ENCODE data around the gene RPL10A.
A peak's percentile ranks its signal among the peaks of the same experiment; 100 is the strongest.

Gene RPL10A

GRCh38 chr6:35475573-35475972 is 7.4 kb downstream of the RPL10A start:
- DNase-seq (ENCODE audit: low read depth in 2 of 2) = no peak

- DNase-seq (ENCODE audit: low read depth in 2 of 2) = no peak
Observed at GRCh38 chr6:35476004-35476403, 7.8 kb downstream of the RPL10A start.

GRCh38 chr6:35477028-35477427 is 8.8 kb downstream of the RPL10A start:
- DNase-seq (ENCODE audit: low read depth in 2 of 2) = no peak

- DNase-seq (ENCODE audit: low read depth in 2 of 2) = no peak
Observed at GRCh38 chr6:35477551-35478179, 9.5 kb downstream of the RPL10A start.

GRCh38 chr6:35478259-35478658 is 10.1 kb downstream of the RPL10A start:
- no peak for DNase-seq (ENCODE audit: low read depth in 2 of 2)

GRCh38 chr6:35480176-35480575 is 12.0 kb downstream of the RPL10A start:
- no peak for DNase-seq (ENCODE audit: low read depth in 2 of 2)

GRCh38 chr6:35481226-35481625 is 13.0 kb downstream of the RPL10A start:
- DNase-seq (ENCODE audit: low read depth in 2 of 2) = no peak

- DNase-seq (ENCODE audit: low read depth in 2 of 2) = no peak
Observed at GRCh38 chr6:35483062-35483461, 14.9 kb downstream of the RPL10A start.

GRCh38 chr6:35483490-35483889 is 15.3 kb downstream of the RPL10A start:
- DNase-seq (ENCODE audit: low read depth in 2 of 2) = no peak

- no peak for DNase-seq (ENCODE audit: low read depth in 2 of 2)
Observed at GRCh38 chr6:35483893-35484645, 15.9 kb downstream of the RPL10A start.

- no peak for DNase-seq (ENCODE audit: low read depth in 2 of 2)
Observed at GRCh38 chr6:35484921-35485392, 16.8 kb downstream of the RPL10A start.

GRCh38 chr6:35485402-35485877 is 17.2 kb downstream of the RPL10A start:
- DNase-seq (ENCODE audit: low read depth in 2 of 2) = peak in 1 of 2 experiments; percentile 40

GRCh38 chr6:35486005-35486925 is 18.1 kb downstream of the RPL10A start:
- DNase-seq (ENCODE audit: low read depth in 2 of 2) = no peak

- DNase-seq (ENCODE audit: low read depth in 2 of 2) = no peak
Observed at GRCh38 chr6:35487658-35488516, 19.7 kb downstream of the RPL10A start.

- no peak for DNase-seq (ENCODE audit: low read depth in 2 of 2)
Observed at GRCh38 chr6:35488517-35488862, 20.3 kb downstream of the RPL10A start.

GRCh38 chr6:35489066-35489465 is 20.9 kb downstream of the RPL10A start:
- no peak for DNase-seq (ENCODE audit: low read depth in 2 of 2)

- peak; percentile 83 to 85 for DNase-seq (ENCODE audit: low read depth in 2 of 2)
Observed at GRCh38 chr6:35489995-35490791, 22.0 kb downstream of the RPL10A start.

- DNase-seq (ENCODE audit: low read depth in 2 of 2) = no peak
Observed at GRCh38 chr6:35490821-35491557, 22.8 kb downstream of the RPL10A start.

GRCh38 chr6:35491558-35492257 is 23.5 kb downstream of the RPL10A start:
- DNase-seq (ENCODE audit: low read depth in 2 of 2) = no peak
